ENCODE data around the gene DSCAML1.

The DSCAML1 gene

DNA sequence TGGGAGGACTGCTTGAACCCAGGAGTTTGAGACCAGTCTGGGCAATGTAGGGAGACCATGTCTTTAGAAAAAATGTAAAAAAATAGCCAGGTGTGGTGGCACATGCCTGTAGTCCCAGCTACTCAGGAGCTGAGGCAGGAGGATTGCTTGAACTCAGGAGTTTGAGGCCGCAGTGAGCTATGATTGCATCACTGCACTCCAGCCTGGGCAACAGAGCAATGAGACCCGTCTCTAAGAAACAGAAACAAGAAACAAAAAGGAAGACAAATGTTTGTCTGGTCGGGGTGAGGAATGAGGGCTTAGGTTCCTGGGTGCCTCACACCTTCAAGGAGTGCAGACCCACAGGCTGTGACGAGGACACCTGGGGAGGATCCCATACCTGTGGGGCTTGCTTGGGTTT lies 277.4 kb downstream of the DSCAML1 start:
- no peaks in the 10 kb centered on the region for H3K9me3 ChIP-seq
- peaks cover 0 to 10% of the 10 kb centered on the region in 2 donors for H3K27me3 ChIP-seq
- H3K4me3 ChIP-seq: no peak overlapping the region
- H3K4me1 ChIP-seq: no peaks in the 10 kb centered on the region
- DNase-seq: no peak
- intact Hi-C loops (cut with DNase I; ENCODE audit: low total_unique reads): no loop called here
- no peaks in the 10 kb centered on the region for H3K36me3 ChIP-seq
- TF ChIP-seq, protein P1, sequence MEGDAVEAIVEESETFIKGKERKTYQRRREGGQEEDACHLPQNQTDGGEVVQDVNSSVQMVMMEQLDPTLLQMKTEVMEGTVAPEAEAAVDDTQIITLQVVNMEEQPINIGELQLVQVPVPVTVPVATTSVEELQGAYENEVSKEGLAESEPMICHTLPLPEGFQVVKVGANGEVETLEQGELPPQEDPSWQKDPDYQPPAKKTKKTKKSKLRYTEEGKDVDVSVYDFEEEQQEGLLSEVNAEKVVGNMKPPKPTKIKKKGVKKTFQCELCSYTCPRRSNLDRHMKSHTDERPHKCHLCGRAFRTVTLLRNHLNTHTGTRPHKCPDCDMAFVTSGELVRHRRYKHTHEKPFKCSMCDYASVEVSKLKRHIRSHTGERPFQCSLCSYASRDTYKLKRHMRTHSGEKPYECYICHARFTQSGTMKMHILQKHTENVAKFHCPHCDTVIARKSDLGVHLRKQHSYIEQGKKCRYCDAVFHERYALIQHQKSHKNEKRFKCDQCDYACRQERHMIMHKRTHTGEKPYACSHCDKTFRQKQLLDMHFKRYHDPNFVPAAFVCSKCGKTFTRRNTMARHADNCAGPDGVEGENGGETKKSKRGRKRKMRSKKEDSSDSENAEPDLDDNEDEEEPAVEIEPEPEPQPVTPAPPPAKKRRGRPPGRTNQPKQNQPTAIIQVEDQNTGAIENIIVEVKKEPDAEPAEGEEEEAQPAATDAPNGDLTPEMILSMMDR (IDR thresholded peaks at IDR 0.05): no peak
- H3K27ac ChIP-seq: no peak overlapping the region

DNA sequence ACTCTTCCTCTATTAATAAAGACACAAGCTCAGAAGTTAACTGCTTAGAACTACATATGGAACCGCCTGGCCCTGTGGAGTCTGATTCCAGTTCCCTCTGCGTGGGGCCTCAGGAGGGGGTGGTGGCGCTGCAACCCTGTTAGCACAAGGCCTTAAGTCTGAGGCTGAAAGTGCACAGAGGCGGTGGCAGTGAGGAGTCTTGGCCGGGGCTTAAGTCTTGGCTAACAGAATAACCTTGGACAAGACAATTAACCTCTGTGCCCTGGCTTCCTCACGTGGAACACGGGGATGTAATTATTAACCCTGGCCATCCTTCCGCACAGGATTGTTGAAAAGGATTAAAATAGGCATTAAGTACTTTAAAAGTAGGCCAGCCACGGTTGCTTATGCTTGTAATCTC lies 277.8 kb downstream of the DSCAML1 start:
- TF ChIP-seq, protein P1 (IDR thresholded peaks at IDR 0.05): no peak
- no peaks in the 10 kb centered on the region for H3K36me3 ChIP-seq
- H3K27me3 ChIP-seq: peaks cover 0 to 11% of the 10 kb centered on the region in 2 donors
- DNase-seq: no peak
- H3K4me3 ChIP-seq: no peak overlapping the region
- H3K9me3 ChIP-seq: no peaks in the 10 kb centered on the region
- H3K27ac ChIP-seq: no peak overlapping the region
- intact Hi-C loops (cut with DNase I; ENCODE audit: low total_unique reads): no loop called here
- no peaks in the 10 kb centered on the region for H3K4me1 ChIP-seq

- TF ChIP-seq, protein P1 (IDR thresholded peaks at IDR 0.05): no peak
- Histone ChIP-seq H3K4me3 (no peak overlapping the region), H3K27ac (no peak overlapping the region), H3K27me3 (peaks cover 0 to 17% of the 10 kb centered on the region in 2 donors), H3K4me1 (no peaks in the 10 kb centered on the region), H3K36me3 (no peaks in the 10 kb centered on the region), H3K9me3 (no peaks in the 10 kb centered on the region)
- no peak for DNase-seq
- intact Hi-C loops (cut with DNase I; ENCODE audit: low total_unique reads): no loop called here
These were observed 278.6 kb downstream of the DSCAML1 start for GRCh38 chr11:117518455-117518854.

GRCh38 chr11:117517097-117517496 lies 279.9 kb downstream of the DSCAML1 start:
- Histone ChIP-seq H3K27me3 (peaks cover 0 to 24% of the 10 kb centered on the region in 2 donors), H3K36me3 (no peaks in the 10 kb centered on the region), H3K4me3 (no peak overlapping the region), H3K27ac (no peak overlapping the region), H3K4me1 (no peaks in the 10 kb centered on the region), H3K9me3 (no peaks in the 10 kb centered on the region)
- intact Hi-C loops (cut with DNase I; ENCODE audit: low total_unique reads): no loop called here
- TF ChIP-seq, protein P1 (IDR thresholded peaks at IDR 0.05): no peak
- DNase-seq: no peak

- Histone ChIP-seq H3K4me1 (no peaks in the 10 kb centered on the region), H3K27me3 (peaks cover 0 to 34% of the 10 kb centered on the region in 2 donors), H3K36me3 (no peaks in the 10 kb centered on the region), H3K4me3 (no peak overlapping the region), H3K9me3 (no peaks in the 10 kb centered on the region), H3K27ac (no peak overlapping the region)
- no peak for DNase-seq
- intact Hi-C loops (cut with DNase I; ENCODE audit: low total_unique reads): no loop called here
- TF ChIP-seq, protein P1 (IDR thresholded peaks at IDR 0.05): no peak
These were observed 280.9 kb downstream of the DSCAML1 start for GRCh38 chr11:117515892-117516787.
